ENCODE measurements around the gene SLC39A1. TPM values are rescaled to one million over a fixed set of nuclear protein-coding genes. Genes with fewer than 3 reads are reported as not detected.
"Not testable (repeated sequence)": the region's sequence is repeated elsewhere in the genome, so short reads cannot be mapped to it uniquely, and the experiment has no call there.

Gene SLC39A1
- total RNA-seq: 100 to 1,000 TPM in 2 of 4 donors, 10 to 100 TPM in 2; 90.4 to 109 (median 99.5) TPM

GRCh38 chr1:153963030-153963849 lies at the start of gene SLC39A1:
SLC39A1 (minus strand) TSS chr1:153963537; CDS start chr1:153962715, 822 bp downstream.
- Histone ChIP-seq H3K36me3 (peaks cover 0 to 9% of the 10 kb centered on the region in 2 donors), H3K9me3 (no peaks in the 10 kb centered on the region), H3K27ac (peak within 1 kb of the TSS; percentile 74 to 98 (median 94)), H3K4me3 (replicated peaks in 1 of 3) (peak within 1 kb of the TSS; percentile 31 to 79 (median 59)), H3K4me1 (peaks cover 35 to 44% of the 10 kb centered on the region in 2 donors), H3K27me3 (no peaks in the 10 kb centered on the region)
- DNase-seq: peak; percentile 99 to 100
- TF ChIP-seq CTCF (IDR thresholded peaks at IDR 0.05) (no peak), POLR2A (IDR thresholded peaks at IDR 0.05) (peak; percentile 15 to 88)
- WGBS, 2 donors: 0 to 1% methylated on average over 23 to 30 of the region's 54 CpGs
- intact Hi-C loops (cut with DNase I): no loop called here

GRCh38 chr1:154012543-154012942 lies 49.2 kb upstream of the SLC39A1 start:
- H3K36me3 ChIP-seq; H3K4me1 ChIP-seq; DNase-seq; intact Hi-C loops (cut with DNase I); H3K27ac ChIP-seq; H3K4me3 ChIP-seq (replicated peaks in 1 of 3); H3K9me3 ChIP-seq; H3K27me3 ChIP-seq: not testable (repeated sequence)
- 92 to 93% methylated on average over 13 to 14 of the region's 14 CpGs for WGBS, 2 donors

GRCh38 chr1:154012129-154012528 lies 48.8 kb upstream of the SLC39A1 start:
- H3K9me3 ChIP-seq: no peaks in the 10 kb centered on the region
- H3K27ac ChIP-seq: no peak overlapping the region
- TF ChIP-seq POLR2A (IDR thresholded peaks at IDR 0.05): no peak
- no peak for TF ChIP-seq CTCF (IDR thresholded peaks at IDR 0.05)
- no peaks in the 10 kb centered on the region for H3K36me3 ChIP-seq
- H3K4me1 ChIP-seq: no peaks in the 10 kb centered on the region
- H3K4me3 ChIP-seq (replicated peaks in 1 of 3): no peak overlapping the region
- intact Hi-C loops (cut with DNase I): no loop called here
- DNase-seq: no peak
- WGBS, 2 donors: 87 to 90% methylated on average over 1 of the region's 1 CpG
- no peaks in the 10 kb centered on the region for H3K27me3 ChIP-seq

GRCh38 chr1:154006136-154006535 lies 42.8 kb upstream of the SLC39A1 start:
- H3K27ac ChIP-seq: peak overlapping the region in 1 of 3 donors; percentile 36
- no peaks in the 10 kb centered on the region for H3K27me3 ChIP-seq
- 92 to 97% methylated on average over 3 of the region's 3 CpGs for WGBS, 2 donors
- no peaks in the 10 kb centered on the region for H3K4me1 ChIP-seq
- H3K4me3 ChIP-seq (replicated peaks in 1 of 3): no peak overlapping the region
- intact Hi-C loops (cut with DNase I): no loop called here
- H3K9me3 ChIP-seq: no peaks in the 10 kb centered on the region
- H3K36me3 ChIP-seq: no peaks in the 10 kb centered on the region
- TF ChIP-seq POLR2A (IDR thresholded peaks at IDR 0.05) (no peak), CTCF (IDR thresholded peaks at IDR 0.05) (no peak)
- no peak for DNase-seq

GRCh38 chr1:154000420-154000819 lies 37.1 kb upstream of the SLC39A1 start:
- no peak overlapping the region for H3K27ac ChIP-seq
- intact Hi-C loops (cut with DNase I): no loop called here
- no peak for DNase-seq
- no peaks in the 10 kb centered on the region for H3K9me3 ChIP-seq
- H3K27me3 ChIP-seq: no peaks in the 10 kb centered on the region
- no peak for TF ChIP-seq POLR2A (IDR thresholded peaks at IDR 0.05)
- no peak for TF ChIP-seq CTCF (IDR thresholded peaks at IDR 0.05)
- 79 to 86% methylated on average over 4 of the region's 4 CpGs for WGBS, 2 donors
- no peaks in the 10 kb centered on the region for H3K4me1 ChIP-seq
- H3K36me3 ChIP-seq: peaks cover 0 to under 1% of the 10 kb centered on the region in 2 donors
- no peak overlapping the region for H3K4me3 ChIP-seq (replicated peaks in 1 of 3)

- H3K9me3 ChIP-seq; intact Hi-C loops (cut with DNase I); DNase-seq; H3K27ac ChIP-seq; H3K4me3 ChIP-seq (replicated peaks in 1 of 3); H3K27me3 ChIP-seq: not testable (repeated sequence)
- WGBS, 2 donors: 95 to 96% methylated on average over 10 of the region's 10 CpGs
- H3K4me1 ChIP-seq: peaks cover 11 to 13% of the 10 kb centered on the region in 2 donors
- H3K36me3 ChIP-seq: peaks cover 21 to 27% of the 10 kb centered on the region in 2 donors
Measured at GRCh38 chr1:153996882-153997281, 33.5 kb upstream of the SLC39A1 start.
